ENCODE results near the gene ZNF197. TPM values are rescaled to one million over a fixed set of nuclear protein-coding genes. Genes with fewer than 3 reads are reported as not detected.
"Not testable (repeated sequence)": the region's sequence is repeated elsewhere in the genome, so short reads cannot be mapped to it uniquely, and the experiment has no call there.

The ZNF197 gene
- polyA plus RNA-seq, 1 donor (not counting 4 experiments of a cell fraction or from before 2014, with no cell fraction given) = 8.8 TPM

- H3K27me3 ChIP-seq (ENCODE audit: control insufficient read depth, extremely low read depth, insufficient read depth, low read length) = no peaks in the 10 kb centered on the region
- no peak overlapping the region for H3K4me2 ChIP-seq (ENCODE audit: control insufficient read depth, extremely low read depth, insufficient read depth, low read depth, low read length)
- dilution Hi-C loops (cut with MboI; ENCODE audit: extremely low pct_ligation_motif_present, low sequenced_read_pairs) = no loop called here
- no peaks in the 10 kb centered on the region for H4K20me1 ChIP-seq (ENCODE audit: control insufficient read depth, extremely low read depth, insufficient read depth, low read length)
- no peak overlapping the region for H3K4me3 ChIP-seq (ENCODE audit: control insufficient read depth in 2 of 3, extremely low read depth in 1 of 3, insufficient read depth in 2 of 3, low read depth in 1 of 3, low read length in 3 of 3)
- peaks cover 0 to 2% of the 10 kb centered on the region in 2 experiments for H3K36me3 ChIP-seq (ENCODE audit: control insufficient read depth in 2 of 2, extremely low read depth in 1 of 2, insufficient read depth in 2 of 2, low read length in 2 of 2)
- no peak overlapping the region for H2AFZ ChIP-seq (ENCODE audit: control insufficient read depth, low read length)
- H3K79me2 ChIP-seq (ENCODE audit: control insufficient read depth, insufficient read depth, low read length) = no peaks in the 10 kb centered on the region
- no peaks in the 10 kb centered on the region for H3K4me1 ChIP-seq (ENCODE audit: control insufficient read depth, extremely low read depth, insufficient read depth, low read length)
- DNase-seq (ENCODE audit: low read depth, low spot score) (no peak), FAIRE-seq (no peak)
- no peaks in the 10 kb centered on the region for H3K9me3 ChIP-seq (ENCODE audit: control insufficient read depth, low read depth, low read length)
- H3K9ac ChIP-seq (ENCODE audit: control insufficient read depth, extremely low read depth, insufficient read depth, low read length) = no peak overlapping the region
- TF ChIP-seq, protein P1, sequence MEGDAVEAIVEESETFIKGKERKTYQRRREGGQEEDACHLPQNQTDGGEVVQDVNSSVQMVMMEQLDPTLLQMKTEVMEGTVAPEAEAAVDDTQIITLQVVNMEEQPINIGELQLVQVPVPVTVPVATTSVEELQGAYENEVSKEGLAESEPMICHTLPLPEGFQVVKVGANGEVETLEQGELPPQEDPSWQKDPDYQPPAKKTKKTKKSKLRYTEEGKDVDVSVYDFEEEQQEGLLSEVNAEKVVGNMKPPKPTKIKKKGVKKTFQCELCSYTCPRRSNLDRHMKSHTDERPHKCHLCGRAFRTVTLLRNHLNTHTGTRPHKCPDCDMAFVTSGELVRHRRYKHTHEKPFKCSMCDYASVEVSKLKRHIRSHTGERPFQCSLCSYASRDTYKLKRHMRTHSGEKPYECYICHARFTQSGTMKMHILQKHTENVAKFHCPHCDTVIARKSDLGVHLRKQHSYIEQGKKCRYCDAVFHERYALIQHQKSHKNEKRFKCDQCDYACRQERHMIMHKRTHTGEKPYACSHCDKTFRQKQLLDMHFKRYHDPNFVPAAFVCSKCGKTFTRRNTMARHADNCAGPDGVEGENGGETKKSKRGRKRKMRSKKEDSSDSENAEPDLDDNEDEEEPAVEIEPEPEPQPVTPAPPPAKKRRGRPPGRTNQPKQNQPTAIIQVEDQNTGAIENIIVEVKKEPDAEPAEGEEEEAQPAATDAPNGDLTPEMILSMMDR (optimal IDR thresholded peaks at IDR 0.05 in 1 of 3, IDR thresholded peaks at IDR 0.05 in 1 of 3, conservative IDR thresholded peaks at IDR 0.05 in 1 of 3; ENCODE audit: extremely low read depth in 1 of 3, insufficient read depth in 2 of 3, low read length in 3 of 3) = no peak
- no peak for TF ChIP-seq EZH2 (IDR thresholded peaks at IDR 0.05; ENCODE audit: low read length)
- H3K9me1 ChIP-seq (ENCODE audit: control insufficient read depth, extremely low read depth, insufficient read depth, low read length) = no peaks in the 10 kb centered on the region
- no peak overlapping the region for H3K27ac ChIP-seq (ENCODE audit: control insufficient read depth, insufficient read depth, low read length)
Measured at GRCh38 chr3:44666346-44666745, 41.5 kb downstream of the ZNF197 start.

GRCh38 chr3:44669760-44670159 is 44.9 kb downstream of the ZNF197 start:
- no peaks in the 10 kb centered on the region for H3K9me1 ChIP-seq (ENCODE audit: control insufficient read depth, extremely low read depth, insufficient read depth, low read length)
- no peaks in the 10 kb centered on the region for H3K27me3 ChIP-seq (ENCODE audit: control insufficient read depth, extremely low read depth, insufficient read depth, low read length)
- FAIRE-seq (no peak), DNase-seq (ENCODE audit: low read depth, low spot score) (no peak)
- no peak overlapping the region for H3K27ac ChIP-seq (ENCODE audit: control insufficient read depth, insufficient read depth, low read length)
- dilution Hi-C loops (cut with MboI; ENCODE audit: extremely low pct_ligation_motif_present, low sequenced_read_pairs) = no loop called here
- H3K4me1 ChIP-seq (ENCODE audit: control insufficient read depth, extremely low read depth, insufficient read depth, low read length) = no peaks in the 10 kb centered on the region
- TF ChIP-seq, protein P1 (optimal IDR thresholded peaks at IDR 0.05 in 1 of 3, IDR thresholded peaks at IDR 0.05 in 1 of 3, conservative IDR thresholded peaks at IDR 0.05 in 1 of 3; ENCODE audit: extremely low read depth in 1 of 3, insufficient read depth in 2 of 3, low read length in 3 of 3) = no peak
- no peak for TF ChIP-seq EZH2 (IDR thresholded peaks at IDR 0.05; ENCODE audit: low read length)
- H3K79me2 ChIP-seq (ENCODE audit: control insufficient read depth, insufficient read depth, low read length) = no peaks in the 10 kb centered on the region
- no peak overlapping the region for H3K9ac ChIP-seq (ENCODE audit: control insufficient read depth, extremely low read depth, insufficient read depth, low read length)
- H3K9me3 ChIP-seq (ENCODE audit: control insufficient read depth, low read depth, low read length) = no peaks in the 10 kb centered on the region
- H2AFZ ChIP-seq (ENCODE audit: control insufficient read depth, low read length) = no peak overlapping the region
- H4K20me1 ChIP-seq (ENCODE audit: control insufficient read depth, extremely low read depth, insufficient read depth, low read length) = no peaks in the 10 kb centered on the region
- H3K36me3 ChIP-seq (ENCODE audit: control insufficient read depth in 2 of 2, extremely low read depth in 1 of 2, insufficient read depth in 2 of 2, low read length in 2 of 2) = no peaks in the 10 kb centered on the region
- no peak overlapping the region for H3K4me2 ChIP-seq (ENCODE audit: control insufficient read depth, extremely low read depth, insufficient read depth, low read depth, low read length)
- H3K4me3 ChIP-seq (ENCODE audit: control insufficient read depth in 2 of 3, extremely low read depth in 1 of 3, insufficient read depth in 2 of 3, low read depth in 1 of 3, low read length in 3 of 3) = no peak overlapping the region

DNA sequence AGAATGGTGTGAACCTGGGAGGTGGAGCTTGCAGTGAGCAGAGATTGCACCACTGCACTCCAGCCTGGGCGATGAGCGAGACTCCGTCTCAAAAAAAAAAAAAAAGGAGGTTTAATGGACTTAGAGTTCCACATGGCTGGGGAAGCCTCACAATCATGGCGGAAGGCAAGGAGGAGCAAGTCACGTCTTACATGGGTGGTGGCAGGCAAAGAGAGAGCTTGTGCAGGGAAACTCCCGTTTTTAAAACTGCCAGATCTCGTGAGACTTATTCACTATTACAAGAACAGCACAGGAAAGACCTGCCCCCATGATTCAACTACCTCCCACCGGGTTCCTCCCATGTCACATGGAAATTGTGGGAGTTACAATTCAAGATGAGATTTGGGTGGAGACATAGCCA is 48.6 kb downstream of the ZNF197 start:
- H3K4me2 ChIP-seq (ENCODE audit: control insufficient read depth, extremely low read depth, insufficient read depth, low read depth, low read length); H3K9ac ChIP-seq (ENCODE audit: control insufficient read depth, extremely low read depth, insufficient read depth, low read length); H3K9me3 ChIP-seq (ENCODE audit: control insufficient read depth, low read depth, low read length); H4K20me1 ChIP-seq (ENCODE audit: control insufficient read depth, extremely low read depth, insufficient read depth, low read length); H3K36me3 ChIP-seq (ENCODE audit: control insufficient read depth in 2 of 2, extremely low read depth in 1 of 2, insufficient read depth in 2 of 2, low read length in 2 of 2); FAIRE-seq; H3K27me3 ChIP-seq (ENCODE audit: control insufficient read depth, extremely low read depth, insufficient read depth, low read length); H3K79me2 ChIP-seq (ENCODE audit: control insufficient read depth, insufficient read depth, low read length); H3K9me1 ChIP-seq (ENCODE audit: control insufficient read depth, extremely low read depth, insufficient read depth, low read length); H3K4me3 ChIP-seq (ENCODE audit: control insufficient read depth in 2 of 3, extremely low read depth in 1 of 3, insufficient read depth in 2 of 3, low read depth in 1 of 3, low read length in 3 of 3); H2AFZ ChIP-seq (ENCODE audit: control insufficient read depth, low read length); DNase-seq (ENCODE audit: low read depth, low spot score); H3K4me1 ChIP-seq (ENCODE audit: control insufficient read depth, extremely low read depth, insufficient read depth, low read length); H3K27ac ChIP-seq (ENCODE audit: control insufficient read depth, insufficient read depth, low read length); dilution Hi-C loops (cut with MboI; ENCODE audit: extremely low pct_ligation_motif_present, low sequenced_read_pairs): not testable (repeated sequence)

Measured in keratinocyte (primary cell).